ENCODE measurements around the gene NUP93.
"Not testable (repeated sequence)": the region's sequence is repeated elsewhere in the genome, so short reads cannot be mapped to it uniquely, and the experiment has no call there.

The NUP93 gene

DNA sequence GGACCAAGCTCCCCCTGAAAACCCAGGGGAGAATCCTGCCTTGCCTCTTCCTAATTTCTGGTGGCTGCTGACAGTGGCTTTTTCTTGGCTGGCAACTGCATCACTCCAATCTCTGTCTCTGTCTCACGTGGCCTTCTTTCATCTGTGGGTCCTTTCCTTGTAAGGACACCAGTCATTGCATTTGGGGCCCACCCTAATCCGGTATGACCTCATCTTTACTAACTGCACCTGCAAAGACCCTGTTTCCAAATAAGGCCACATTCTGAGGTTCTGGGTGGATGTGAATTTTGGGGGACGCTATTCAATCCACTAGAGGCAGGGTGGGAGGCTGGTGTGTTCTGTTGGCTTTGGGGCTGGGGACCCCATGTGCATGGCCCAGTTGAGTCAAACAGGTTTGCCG is 146.1 kb downstream of the NUP93 start:
- DNase-seq, result no peak

DNA sequence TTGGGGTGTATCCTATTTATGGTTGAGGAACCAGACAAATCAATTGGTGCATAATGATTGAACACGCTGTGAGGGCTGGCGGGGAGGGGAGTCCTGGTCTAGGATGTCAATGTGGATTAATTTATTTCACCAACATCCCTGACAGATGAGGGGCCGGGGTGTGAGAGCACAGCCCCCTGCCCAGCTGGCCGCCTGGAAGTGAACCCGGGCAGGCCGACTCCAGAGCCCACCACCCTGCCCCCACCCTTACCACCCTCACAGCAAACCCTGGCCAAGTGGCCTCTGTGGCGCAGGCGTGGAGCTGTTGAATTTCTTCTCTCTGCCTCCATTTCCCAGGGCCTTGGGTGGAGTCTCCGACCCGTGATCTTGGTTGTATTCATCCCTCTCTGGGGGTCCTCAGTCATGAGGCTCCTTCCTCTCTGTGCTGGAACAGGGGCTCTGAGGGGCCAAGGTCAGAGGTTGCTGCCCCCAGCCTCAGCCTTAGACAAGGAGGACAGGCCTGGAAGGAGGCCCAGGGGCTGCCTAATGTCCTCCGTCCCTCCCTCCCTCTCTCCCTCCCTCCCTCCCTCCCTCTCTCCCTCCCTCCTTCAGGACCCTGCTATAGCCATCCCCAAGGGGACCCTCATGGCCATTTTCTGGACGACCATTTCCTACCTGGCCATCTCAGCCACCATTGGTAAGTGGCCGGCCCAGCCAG is 147.7 kb downstream of the NUP93 start:
- DNase-seq, result no peak

DNA sequence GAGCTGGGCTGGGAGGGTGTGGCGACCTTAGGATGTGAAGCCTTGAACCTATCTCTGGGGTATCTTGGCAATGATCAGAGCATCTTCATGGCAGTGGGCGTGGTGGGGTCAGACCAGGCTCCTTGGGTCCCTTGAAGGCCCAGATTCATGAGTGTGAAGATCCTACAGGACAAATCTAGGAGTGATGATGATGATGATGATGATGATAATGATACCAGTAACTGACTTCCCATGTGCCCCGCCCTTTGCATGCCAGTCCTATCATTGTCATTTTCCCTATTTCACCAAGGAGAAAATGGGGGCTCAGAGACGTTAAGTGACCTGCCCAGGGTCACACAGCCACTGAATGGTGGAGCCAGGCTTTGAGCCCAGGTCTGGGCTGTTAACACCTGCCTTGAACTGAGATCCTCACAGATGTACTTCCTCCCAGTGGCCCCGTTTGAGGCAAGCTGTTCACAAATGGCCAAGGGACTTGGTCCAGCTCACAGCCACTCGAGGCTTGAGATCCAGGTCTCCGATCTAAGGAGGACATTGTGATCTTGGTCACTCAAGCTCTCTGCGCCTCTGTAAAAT is 148.4 kb downstream of the NUP93 start:
- no peak for DNase-seq

DNA sequence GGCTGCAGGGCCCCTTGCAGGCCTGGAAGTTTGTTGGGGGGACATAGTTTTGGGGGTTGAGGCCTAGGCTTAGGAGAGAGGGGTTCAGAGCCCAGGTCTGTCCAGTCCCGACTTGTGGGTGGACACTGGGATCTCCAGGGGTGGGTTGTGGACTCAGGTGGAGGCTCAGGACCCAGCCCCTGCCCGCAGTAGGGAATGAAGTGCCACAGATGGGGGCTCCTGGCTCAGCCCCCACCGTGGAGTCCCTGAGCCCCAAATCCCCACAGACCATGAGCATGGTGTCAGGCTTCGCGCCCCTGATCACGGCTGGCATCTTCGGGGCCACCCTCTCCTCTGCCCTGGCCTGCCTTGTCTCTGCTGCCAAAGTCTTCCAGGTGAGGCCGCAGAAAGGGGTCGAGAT is 149.3 kb downstream of the NUP93 start:
- DNase-seq, result no peak

DNA sequence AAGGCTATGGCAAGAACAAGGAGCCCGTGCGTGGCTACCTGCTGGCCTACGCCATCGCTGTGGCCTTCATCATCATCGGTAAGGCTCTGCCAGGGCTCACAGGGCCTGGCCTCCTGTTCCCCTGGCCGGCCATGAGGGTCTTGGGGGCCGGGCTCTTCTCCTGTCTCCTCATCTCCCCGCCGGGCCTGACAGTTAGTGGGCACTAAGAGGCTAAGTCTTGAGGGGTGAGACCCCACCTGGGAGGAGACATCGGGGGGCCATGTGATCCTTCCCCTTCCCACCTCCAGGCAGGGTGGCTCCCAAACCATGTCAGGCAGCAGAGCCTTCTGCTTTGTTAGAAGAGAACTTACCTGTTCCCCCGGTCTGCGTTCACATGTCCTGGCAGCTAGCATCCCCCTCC is 150.2 kb downstream of the NUP93 start:
- no peak for DNase-seq

DNA sequence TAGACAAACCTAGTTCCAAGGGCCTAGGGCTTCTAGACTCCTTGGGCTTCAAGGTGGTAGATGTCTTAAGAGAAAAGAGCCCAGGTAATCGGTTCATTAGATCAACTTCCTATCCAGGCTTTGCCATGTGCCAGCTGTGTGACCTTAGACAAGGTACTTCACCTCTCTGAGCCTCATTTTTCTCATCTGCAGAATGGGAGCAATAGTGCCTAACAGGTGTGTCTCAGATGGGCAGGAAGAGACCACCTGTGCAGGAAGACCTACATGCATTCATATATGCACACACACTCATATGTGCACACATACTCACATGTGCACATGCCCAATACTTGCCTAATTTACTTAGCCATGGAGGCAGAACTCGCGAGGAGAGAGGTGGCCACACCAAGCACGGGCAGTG is 150.8 kb downstream of the NUP93 start:
- DNase-seq, result no peak

DNA sequence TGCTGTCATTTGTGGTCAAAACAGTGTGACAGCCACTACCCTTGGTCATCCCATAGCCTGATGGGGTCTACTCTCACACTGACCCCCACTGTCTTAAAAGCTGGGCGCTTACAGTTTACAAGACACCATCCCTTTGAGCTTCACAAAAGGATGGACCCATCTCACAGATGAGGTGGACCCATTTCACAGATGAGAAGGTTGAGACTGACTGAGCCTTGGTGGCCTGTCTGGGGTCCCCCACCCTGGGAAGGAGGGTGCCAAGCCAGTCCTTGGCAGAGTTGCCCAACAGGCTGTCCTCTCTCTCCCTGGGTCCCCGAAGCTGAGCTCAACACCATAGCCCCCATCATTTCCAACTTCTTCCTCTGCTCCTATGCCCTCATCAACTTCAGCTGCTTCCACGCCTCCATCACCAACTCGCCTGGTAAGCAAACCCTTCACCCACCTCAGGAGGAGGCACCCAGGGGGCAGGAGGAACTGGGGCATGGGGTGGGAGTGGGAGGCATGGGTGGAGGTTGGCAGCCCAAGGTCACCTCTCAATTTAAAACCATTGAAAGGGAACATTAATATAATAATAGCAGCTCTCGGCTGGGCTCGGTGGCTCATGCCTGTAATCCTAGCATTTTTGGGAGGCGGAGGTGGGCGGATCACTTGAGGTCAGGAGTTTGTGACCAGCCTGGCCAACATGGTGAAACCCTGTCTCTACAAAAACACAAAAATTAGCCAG is 152.3 kb downstream of the NUP93 start:
- no peak for DNase-seq

DNA sequence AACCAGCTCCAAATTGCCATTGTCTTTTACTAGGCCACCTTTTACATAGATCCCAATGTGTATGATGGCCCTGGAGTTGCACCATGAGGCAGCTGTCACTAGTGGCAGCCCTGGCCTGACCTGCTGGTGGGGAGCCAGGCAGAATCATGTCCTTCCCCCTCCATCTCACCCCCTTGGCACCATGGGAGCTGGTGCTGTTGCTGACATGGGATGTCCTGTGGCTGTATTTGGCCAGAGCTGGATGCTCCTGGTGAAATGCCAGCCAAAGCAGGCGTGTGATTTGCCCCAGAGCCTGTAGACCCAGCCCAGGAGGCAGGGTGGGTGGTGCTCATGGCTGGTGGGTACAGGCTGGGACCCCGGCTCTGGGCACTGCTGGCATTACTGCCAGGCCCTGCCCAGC is 153.7 kb downstream of the NUP93 start:
- DNase-seq, result no peak

DNA sequence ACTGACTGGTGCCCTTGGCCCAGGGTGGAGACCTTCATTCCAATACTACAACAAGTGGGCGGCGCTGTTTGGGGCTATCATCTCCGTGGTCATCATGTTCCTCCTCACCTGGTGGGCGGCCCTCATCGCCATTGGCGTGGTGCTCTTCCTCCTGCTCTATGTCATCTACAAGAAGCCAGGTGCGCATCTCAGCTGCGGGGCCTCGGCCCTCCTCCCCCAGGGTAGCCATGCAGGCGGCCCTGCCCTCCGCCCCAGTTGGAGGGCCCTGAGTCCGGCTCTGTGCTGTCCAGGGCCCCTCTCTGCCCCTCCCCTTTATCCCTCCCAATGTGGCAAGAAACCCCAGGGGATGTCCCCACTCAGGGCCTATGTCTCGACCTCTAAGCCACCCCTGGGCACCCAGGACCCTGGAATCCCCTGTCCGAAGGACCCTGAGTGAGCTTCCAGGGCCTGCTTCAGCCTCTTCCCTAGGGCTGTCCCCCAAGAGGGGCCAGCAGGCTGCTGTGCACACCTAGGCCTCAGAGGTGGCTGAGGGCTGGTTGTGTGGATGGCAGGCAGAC is 154.2 kb downstream of the NUP93 start:
- no peak for DNase-seq

DNA sequence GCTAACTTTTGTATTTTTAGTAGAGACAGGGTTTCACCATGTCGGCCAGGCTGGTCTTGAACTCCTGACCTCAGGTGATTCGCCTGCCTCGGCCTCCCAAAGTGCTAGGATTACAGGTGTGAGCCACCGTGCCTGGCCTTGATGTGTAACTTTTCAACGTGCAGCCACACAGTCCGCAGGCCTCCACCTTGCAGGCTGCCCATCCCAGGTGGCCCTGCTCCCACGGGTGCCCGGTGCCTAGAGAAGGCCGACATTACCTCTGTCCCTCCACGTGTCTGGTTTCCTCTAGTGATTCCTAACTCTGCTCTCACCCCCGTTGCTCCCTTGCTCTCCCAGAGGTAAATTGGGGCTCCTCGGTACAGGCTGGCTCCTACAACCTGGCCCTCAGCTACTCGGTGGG is 155.0 kb downstream of the NUP93 start:
- not testable (repeated sequence) for DNase-seq

DNA sequence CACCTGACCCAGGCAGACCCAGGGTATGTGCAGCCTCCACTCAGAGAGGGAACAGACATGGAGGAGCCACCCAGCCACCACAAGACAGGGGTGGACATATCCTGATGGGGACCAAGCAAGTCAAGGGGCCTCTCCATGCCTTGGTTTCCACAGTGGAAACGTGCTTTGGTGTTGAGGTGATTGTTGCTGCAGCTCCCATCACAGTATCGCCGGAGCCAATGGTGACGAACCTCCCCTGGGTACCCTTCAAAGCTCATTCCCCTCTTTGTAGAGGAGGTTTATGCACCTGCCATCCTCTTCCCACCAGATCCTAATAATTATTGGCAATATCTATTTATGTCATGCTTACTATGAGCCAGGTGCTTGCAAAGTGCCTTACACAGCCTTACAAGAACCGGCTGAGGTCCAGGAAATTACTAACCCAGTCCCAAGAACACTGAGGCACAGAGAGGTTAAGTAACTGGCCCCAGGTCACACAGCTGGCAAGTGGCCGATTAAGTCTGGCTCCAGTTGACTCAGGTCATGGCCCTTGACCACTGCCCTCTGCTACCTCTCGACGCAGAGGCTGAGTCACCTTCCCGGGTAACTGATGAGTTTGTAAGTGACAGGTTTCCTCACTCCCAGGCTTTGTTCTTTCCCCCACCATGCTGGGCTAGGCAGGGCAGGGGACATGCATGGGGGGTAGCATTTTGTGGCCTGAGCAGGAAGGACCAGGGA is 155.7 kb downstream of the NUP93 start:
- DNase-seq, result no peak

DNA sequence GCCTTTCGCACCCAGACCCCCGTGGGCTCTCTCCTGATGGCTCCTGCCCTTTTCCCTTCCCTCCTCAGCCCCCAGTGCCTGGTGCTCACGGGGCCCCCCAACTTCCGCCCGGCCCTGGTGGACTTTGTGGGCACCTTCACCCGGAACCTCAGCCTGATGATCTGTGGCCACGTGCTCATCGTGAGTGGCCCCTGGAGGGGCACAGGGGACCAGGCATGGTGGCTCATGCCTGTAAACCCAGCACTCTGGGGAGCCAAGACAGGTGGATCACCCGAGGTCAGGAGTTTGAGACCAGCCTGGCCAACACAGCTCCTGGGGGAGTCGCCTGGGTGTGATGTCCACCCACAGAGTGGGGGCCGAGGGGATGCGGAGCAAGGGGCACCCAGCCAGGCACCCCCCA is 156.4 kb downstream of the NUP93 start:
- no peak for DNase-seq

DNA sequence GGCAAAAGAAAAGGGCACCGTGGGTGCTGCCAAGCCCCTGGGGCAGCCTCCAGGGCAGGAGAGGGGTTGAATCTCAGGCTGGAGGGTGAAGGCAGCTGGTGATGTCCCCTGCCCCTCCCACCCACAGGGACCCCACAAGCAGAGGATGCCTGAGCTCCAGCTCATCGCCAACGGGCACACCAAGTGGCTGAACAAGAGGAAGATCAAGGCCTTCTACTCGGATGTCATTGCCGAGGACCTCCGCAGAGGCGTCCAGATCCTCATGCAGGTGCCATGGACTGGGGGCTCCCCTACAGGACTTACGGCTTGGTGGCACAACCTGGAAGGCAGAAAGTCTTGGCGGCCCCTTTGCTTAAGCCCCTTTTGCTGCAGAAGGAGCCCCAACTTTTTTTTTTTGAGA is 156.9 kb downstream of the NUP93 start:
- DNase-seq, result no peak

DNA sequence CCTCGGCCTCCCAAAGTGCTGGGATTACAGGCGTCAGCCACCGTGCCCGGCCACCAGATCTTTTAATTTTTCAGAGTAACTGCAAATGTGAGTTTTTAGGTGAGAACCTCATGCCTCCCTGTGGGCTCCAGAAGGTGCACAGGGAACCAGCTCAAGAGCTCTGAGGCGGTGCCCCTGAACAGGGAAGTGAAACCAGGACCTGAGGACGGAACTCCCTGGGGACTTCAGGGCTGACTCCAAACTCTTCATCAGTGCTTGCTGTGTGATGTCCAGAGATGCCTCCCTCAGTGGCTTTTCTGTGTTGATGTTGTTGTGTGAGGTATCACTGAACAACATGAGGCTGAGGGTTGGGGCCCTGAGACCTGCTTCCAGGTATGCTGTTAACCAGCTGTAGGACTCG is 158.9 kb downstream of the NUP93 start:
- DNase-seq, result no peak

DNA sequence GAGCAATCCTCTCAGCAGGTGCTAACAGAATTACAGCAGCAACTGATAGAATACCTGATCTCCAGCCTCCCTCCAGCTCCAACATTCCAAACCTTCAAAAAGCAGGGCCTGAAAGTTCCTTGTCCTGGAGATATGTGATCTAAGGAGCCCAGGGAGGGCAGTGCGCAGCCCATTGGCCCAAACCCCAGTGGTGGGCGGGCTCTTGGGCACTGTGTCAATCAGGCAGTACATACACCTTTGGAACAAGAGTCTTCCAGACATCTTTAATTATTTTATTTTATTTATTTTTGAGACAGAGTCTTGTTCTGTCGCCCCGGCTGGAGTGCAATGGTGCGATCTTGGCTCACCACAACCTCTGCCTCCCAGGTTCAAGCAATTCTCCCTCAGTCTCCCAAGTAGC is 159.3 kb downstream of the NUP93 start:
- DNase-seq, result no peak

DNA sequence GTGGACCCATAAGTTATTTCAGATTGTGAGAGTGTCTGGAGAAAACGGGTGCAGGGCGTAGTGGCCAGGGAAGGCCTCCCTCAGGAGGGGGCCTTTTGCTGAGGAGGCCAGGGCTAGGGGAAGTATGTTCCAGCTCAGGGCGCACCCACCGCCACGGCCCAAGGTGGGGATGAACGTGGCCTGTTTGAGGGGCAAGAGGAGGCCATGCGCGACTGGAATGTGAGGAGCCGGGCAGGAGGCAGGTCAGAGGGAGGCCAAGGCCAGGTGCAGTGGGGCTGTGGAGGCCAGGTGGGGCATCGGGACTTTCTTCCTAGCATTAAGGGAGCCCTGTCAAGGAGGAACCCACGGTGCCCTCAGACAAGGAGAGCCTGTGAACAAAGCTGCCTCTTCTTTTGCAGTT is 161.8 kb downstream of the NUP93 start:
- no peak for DNase-seq

DNA sequence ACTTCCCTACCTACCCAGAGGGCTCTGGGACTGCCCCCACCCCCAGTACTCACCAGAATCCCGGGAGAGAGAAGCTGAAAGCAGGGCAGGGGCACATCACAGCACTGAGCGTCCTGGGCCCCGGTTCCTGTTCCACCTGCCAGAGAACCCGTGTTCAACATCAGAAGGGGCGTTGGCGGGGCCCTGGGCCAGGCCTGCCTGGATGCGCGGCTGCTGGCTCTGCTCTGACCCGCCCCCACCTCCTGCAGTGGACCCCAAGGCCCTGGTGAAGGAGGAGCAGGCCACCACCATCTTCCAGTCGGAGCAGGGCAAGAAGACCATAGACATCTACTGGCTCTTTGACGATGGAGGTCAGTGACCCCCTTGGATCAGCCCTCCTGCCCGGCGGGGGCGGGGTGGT is 162.8 kb downstream of the NUP93 start:
- no peak for DNase-seq

DNA sequence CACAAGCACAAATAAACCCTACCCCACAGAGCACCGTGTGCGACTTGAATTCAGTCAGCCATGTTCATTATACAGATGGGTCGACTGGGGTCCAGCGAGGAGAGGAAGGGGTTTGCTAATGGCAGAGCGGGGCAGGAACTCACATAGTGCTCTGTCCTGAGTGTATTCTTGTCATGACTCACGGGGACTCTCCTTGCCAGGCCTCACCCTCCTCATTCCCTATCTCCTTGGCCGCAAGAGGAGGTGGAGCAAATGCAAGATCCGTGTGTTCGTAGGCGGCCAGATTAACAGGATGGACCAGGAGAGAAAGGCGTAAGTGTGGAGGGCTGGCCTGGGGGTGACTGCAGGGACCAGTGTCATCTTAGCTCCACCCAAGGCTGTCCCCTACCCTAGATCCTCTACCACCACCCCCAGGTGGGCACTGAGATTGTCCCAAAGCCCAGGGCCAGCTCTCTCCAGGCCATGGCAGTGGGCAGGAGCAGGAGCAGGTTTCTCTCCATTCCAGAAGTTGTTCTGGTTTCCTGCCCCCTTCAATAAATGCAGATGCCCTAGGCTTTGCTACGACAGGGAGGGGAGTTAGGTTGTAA is 164.5 kb downstream of the NUP93 start:
- no peak for DNase-seq

DNA sequence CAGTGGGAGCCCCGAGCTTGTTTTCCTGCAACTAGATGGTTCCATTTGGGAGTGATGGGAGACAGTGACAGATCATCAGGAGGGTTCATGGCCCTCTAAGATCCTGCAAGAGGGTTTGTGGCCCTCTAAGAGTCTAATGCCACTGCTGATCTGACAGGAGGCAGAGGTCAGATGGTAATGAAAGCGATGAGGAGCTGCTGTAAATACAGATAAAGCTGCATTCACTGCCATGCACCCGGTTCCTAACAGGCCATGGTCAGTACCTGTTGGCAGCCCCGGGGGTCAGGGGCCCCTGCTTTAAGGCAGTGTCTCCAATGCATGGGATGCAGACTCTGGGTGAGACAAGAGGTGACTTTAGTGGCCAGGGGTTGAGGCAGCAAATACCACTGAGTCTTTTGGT is 165.9 kb downstream of the NUP93 start:
- no peak for DNase-seq

DNA sequence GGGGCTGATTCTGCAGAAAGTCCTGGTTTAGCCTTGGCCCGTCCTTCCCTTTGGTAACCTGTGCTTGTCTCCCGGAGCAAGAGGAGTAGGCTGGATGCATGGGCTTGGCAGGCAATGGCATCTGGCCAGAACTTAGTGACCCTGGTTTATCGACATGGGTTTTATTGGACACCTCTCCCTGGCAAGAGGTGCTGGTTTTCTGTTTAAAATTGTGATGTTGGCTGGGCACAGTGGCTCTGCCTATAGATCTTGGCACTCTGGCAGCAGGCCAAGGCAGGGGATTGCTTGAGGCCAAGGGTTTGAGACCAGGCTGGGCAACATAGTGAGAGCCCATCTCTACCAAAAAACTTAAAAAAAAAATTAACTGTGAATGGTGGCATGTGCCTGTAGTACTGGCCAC is 166.3 kb downstream of the NUP93 start:
- no peak for DNase-seq

DNA sequence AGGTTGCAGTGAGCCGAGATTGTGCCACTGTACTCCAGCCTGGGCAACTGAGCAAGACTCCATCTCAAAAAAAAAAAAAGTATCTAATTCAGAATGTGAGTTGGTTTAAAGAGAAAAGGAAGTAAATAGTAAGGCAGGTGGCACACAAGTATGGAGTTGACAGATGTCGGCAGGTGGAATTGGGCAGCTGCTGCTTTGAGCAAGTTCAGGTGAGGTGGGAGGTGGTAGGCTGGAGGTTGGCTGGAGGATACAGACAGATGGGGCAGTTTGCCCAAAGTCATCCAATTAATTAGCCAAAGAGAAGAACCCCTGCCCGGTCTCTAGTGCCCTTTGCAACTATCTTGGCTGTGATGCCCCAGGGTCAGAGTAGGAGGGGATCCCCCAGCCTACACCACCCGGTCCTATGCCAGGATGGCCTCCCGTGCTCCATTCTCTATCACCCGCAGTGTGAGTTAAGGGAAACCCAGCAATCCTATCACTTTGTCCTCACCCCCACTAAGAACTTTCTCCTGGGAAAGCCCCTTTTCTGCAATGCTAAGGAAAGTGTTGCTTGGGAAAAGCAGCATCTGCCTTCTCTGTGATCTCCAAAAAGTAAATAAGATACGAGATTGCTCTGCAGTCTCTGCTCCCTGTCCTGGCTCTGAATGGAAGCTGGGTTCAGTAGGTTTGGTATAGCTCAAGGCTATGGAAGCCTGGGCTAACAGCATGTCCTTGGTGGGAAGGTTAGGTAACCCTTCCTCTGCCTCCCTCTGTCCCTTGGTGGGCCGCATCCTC is 167.3 kb downstream of the NUP93 start:
- no peak for DNase-seq

DNA sequence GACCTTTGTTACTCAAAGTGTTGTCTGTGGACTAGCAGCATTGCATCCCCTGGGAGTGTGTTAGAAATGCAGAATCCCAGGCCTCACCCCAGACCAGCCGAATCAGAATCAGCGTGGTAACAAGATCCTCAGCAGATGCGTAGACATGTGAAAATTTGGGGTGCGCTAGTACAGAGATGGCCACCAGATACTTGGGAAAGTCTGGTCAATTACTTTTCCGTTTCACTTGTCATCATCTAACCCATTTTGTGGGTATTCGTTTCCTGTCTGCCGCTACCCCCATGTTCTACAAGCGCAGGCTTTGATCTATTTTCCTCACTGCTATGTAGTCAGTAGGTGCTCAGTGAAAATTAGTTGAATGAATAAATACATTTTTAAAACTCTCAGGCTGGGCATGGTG is 168.9 kb downstream of the NUP93 start:
- no peak for DNase-seq
